MCF 10A (cell line): ENCODE results near the gene FRMPD4. TPM values are rescaled to one million over a fixed set of nuclear protein-coding genes. Genes with fewer than 3 reads are reported as not detected.

Experiments
- BruUV-seq: library from RNA; stranded (reverse); fragments of 400-500 nt; replicated peaks from 2 replicates; lab custom pipeline; 2021; lab: Mats Ljungman, UMichigan
- CTCF ChIA-PET: fragments of 300-600 bp; sonication (Branson Sonifier 250); formaldehyde crosslinking; extraction: SDS; loops from one replicate; lab custom pipeline; 2021; ENCODE audit warnings: antibody characterized with exemption, inconsistent platforms; lab: Yijun Ruan, JAX
- POLR2A ChIA-PET: fragments of 300-600, 350-650 bp; sonication (Branson Sonifier 250); formaldehyde crosslinking; extraction: SDS; loops from one replicate; lab custom pipeline; 2020; ENCODE audit warnings: antibody characterized with exemption, inconsistent platforms; lab: Yijun Ruan, JAX
- DNase-seq: peaks from one replicate; pipeline ENCODE4 v3.0.0-alpha.2; 2018; ENCODE audit not compliant: unreplicated experiment
- H3K27ac Mint-ChIP-seq: one replicate; pipeline ENCODE4 v1.8.0; 2022; ENCODE audit warnings: mild to moderate bottlenecking, low read depth, mixed read lengths; ENCODE audit not compliant: unreplicated experiment
- H3K27me3 Mint-ChIP-seq: one replicate; pipeline ENCODE4 v1.8.0; 2022; ENCODE audit warnings: mixed read lengths; ENCODE audit not compliant: insufficient read depth, unreplicated experiment
- H3K36me3 Mint-ChIP-seq: one replicate; pipeline ENCODE4 v1.8.0; 2022; ENCODE audit warnings: mild to moderate bottlenecking, moderate library complexity, mixed read lengths; ENCODE audit not compliant: insufficient read depth, unreplicated experiment
- H3K4me1 Mint-ChIP-seq: one replicate; pipeline ENCODE4 v1.8.0; 2022; ENCODE audit warnings: mixed read lengths; ENCODE audit not compliant: insufficient read depth, unreplicated experiment
- H3K4me3 Mint-ChIP-seq: one replicate; pipeline ENCODE4 v1.8.0; 2022; ENCODE audit warnings: mild to moderate bottlenecking, moderate library complexity, mixed read lengths; ENCODE audit not compliant: unreplicated experiment
- H3K9me3 Mint-ChIP-seq: one replicate; pipeline ENCODE4 v1.8.0; 2022; ENCODE audit warnings: mixed read lengths; ENCODE audit not compliant: unreplicated experiment
- intact Hi-C: fragments of 100-400 bp; cut with micrococcal nuclease; formaldehyde crosslinking; loops from 2 replicates; pipeline ENCODE4 v1.14.1; 2022
- total RNA-seq: library from RNA; stranded (reverse); gene quantifications from 2 replicates; pipeline ENCODE4 v1.2.3, GENCODE V29; 2022
- TF ChIP-seq, protein P1 (sequence below): fragments of 200-600 bp; IDR thresholded peaks from one replicate; pipeline ENCODE4 v1.8.0; 2022; ENCODE audit warnings: antibody characterized with exemption, mild to moderate bottlenecking; ENCODE audit not compliant: unreplicated experiment

The FRMPD4 gene
- total RNA-seq, 1 experiment from 2014 or later = not detected

GRCh38 chrX:12405306-12405705 lies 267.0 kb downstream of the FRMPD4 start:
- no TSS peak for BruUV-seq
- no peak for DNase-seq

DNA sequence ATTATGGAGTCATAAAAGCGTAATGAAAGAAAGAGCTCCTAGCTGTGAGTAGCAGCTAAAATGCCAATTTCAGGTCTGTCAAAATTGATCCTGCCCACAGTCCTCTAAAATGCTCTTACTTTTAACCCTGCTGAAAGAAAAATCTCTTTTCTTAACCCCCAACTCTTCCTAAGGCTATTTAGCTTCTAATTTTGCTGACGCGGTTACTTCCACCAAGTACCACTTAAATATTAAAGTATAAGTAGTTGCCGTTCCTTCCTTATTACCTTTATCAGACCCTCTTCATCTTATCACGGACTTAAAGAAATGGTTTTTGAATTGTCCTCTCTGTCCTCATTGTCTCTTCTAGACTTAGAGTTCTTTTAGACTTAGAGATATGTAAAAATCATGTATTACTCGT lies 272.2 kb downstream of the FRMPD4 start:
- H3K9me3 Mint-ChIP-seq = no peaks in the 10 kb centered on the region
- no peaks in the 10 kb centered on the region for H3K27me3 Mint-ChIP-seq
- intact Hi-C loops = no loop called here
- ChIA-PET CTCF (interaction anchor here (0.8 kb wide), 1 partner anchor 33 kb away, joined by 3 read pairs; no protein-coding TSS in a partner anchor), POLR2A (no interaction called here)
- no peak overlapping the region for H3K27ac Mint-ChIP-seq
- BruUV-seq = no TSS peak
- H3K4me1 Mint-ChIP-seq = no peaks in the 10 kb centered on the region
- H3K36me3 Mint-ChIP-seq = no peaks in the 10 kb centered on the region
- DNase-seq = no peak
- TF ChIP-seq, protein P1, sequence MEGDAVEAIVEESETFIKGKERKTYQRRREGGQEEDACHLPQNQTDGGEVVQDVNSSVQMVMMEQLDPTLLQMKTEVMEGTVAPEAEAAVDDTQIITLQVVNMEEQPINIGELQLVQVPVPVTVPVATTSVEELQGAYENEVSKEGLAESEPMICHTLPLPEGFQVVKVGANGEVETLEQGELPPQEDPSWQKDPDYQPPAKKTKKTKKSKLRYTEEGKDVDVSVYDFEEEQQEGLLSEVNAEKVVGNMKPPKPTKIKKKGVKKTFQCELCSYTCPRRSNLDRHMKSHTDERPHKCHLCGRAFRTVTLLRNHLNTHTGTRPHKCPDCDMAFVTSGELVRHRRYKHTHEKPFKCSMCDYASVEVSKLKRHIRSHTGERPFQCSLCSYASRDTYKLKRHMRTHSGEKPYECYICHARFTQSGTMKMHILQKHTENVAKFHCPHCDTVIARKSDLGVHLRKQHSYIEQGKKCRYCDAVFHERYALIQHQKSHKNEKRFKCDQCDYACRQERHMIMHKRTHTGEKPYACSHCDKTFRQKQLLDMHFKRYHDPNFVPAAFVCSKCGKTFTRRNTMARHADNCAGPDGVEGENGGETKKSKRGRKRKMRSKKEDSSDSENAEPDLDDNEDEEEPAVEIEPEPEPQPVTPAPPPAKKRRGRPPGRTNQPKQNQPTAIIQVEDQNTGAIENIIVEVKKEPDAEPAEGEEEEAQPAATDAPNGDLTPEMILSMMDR = no peak
- no peak overlapping the region for H3K4me3 Mint-ChIP-seq

More at GRCh38 chrX:12405306-12405705, 267.0 kb downstream of the FRMPD4 start:
- Mint-ChIP-seq H3K9me3 (no peaks in the 10 kb centered on the region), H3K4me1 (peaks cover 11% of the 10 kb centered on the region), H3K36me3 (no peaks in the 10 kb centered on the region), H3K27ac (no peak overlapping the region), H3K27me3 (no peaks in the 10 kb centered on the region), H3K4me3 (no peak overlapping the region)
- TF ChIP-seq, protein P1 = no peak
- intact Hi-C loops = no loop called here
- POLR2A ChIA-PET = no interaction called here
- CTCF ChIA-PET = interaction anchor here (0.7 kb wide), 1 partner anchor 67 kb away, joined by 3 read pairs; no protein-coding TSS in a partner anchor

GRCh38 chrX:12411831-12412230 lies 273.6 kb downstream of the FRMPD4 start:
- POLR2A ChIA-PET = no interaction called here
- no peak overlapping the region for H3K27ac Mint-ChIP-seq
- TF ChIP-seq, protein P1 = no peak
- no peaks in the 10 kb centered on the region for H3K27me3 Mint-ChIP-seq
- intact Hi-C loops = no loop called here
- H3K36me3 Mint-ChIP-seq = peaks cover 6% of the 10 kb centered on the region
- BruUV-seq = no TSS peak
- H3K4me1 Mint-ChIP-seq = no peaks in the 10 kb centered on the region
- no peak for DNase-seq
- no peak overlapping the region for H3K4me3 Mint-ChIP-seq
- CTCF ChIA-PET = no interaction called here
- no peaks in the 10 kb centered on the region for H3K9me3 Mint-ChIP-seq

DNA sequence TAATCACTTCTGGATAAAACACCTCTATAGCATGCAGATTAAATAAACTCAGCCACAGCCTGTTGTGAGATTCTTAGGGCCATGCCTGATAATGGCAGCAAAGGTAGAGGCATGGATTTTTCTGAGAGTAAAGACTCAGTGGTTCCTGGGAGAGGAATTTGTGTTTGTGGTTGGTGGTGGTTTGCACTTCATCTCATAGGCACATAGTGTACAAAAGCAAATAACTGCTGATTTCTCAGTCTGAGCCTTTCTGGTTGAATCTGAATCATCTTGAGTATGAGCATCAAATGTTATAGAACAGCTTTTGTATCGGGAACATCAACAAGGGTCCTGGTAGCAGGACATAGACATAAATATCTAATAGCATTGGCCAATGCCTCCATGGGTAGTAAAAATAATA lies 274.3 kb downstream of the FRMPD4 start:
- CTCF ChIA-PET = no interaction called here
- Mint-ChIP-seq H3K9me3 (no peaks in the 10 kb centered on the region), H3K27ac (no peak overlapping the region), H3K4me1 (no peaks in the 10 kb centered on the region), H3K36me3 (peaks cover 6% of the 10 kb centered on the region), H3K4me3 (no peak overlapping the region), H3K27me3 (no peaks in the 10 kb centered on the region)
- TF ChIP-seq, protein P1 = no peak
- intact Hi-C loops = no loop called here
- no peak for DNase-seq
- no TSS peak for BruUV-seq
- POLR2A ChIA-PET = no interaction called here
